Bronchial epithelial cell (primary cell): ENCODE data around the gene IGF1R. TPM values are rescaled to one million over a fixed set of nuclear protein-coding genes. Genes with fewer than 3 reads are reported as not detected.
A peak's percentile ranks its signal among the peaks of the same experiment; 100 is the strongest.

ENCODE experiments used
- DNase-seq: peaks from one replicate; pipeline ENCODE4 v3.0.0-alpha.2; 2010; ENCODE audit warnings: low read depth
- FAIRE-seq: peaks from 2 replicates; lab custom pipeline; 2011; peaks lifted over from hg19 to GRCh38; lab: Jason Lieb, UNC
- H3K27me3 ChIP-seq: 2 replicates; pipeline ENCODE4 v1.5.1; 2011; ENCODE audit warnings: low read length; ENCODE audit not compliant: control insufficient read depth, insufficient read depth
- H3K36me3 ChIP-seq: 2 replicates; pipeline ENCODE4 v1.5.1; 2011; ENCODE audit warnings: low read length; ENCODE audit not compliant: control insufficient read depth, insufficient read depth
- H3K4me3 ChIP-seq: 2 replicates; pipeline ENCODE4 v1.5.1; 2011; ENCODE audit warnings: mild to moderate bottlenecking, low read depth, low read length, control low read depth
- CTCF ChIP-seq: IDR thresholded peaks from 2 replicates; pipeline ENCODE4 v1.5.1; 2011; ENCODE audit warnings: mild to moderate bottlenecking, moderate library complexity, low read length, control low read depth, inconsistent platforms; ENCODE audit not compliant: insufficient read depth, severe bottlenecking
- total RNA-seq: library from RNA; depleted of rRNA; stranded (reverse); fragments of >200 nt; gene quantifications from 2 replicates; pipeline ENCODE4 v1.2.1, GENCODE V29; 2014

IGF1R gene
- total RNA-seq, 1 donor from 2014 or later = 39.5 TPM

GRCh38 chr15:98859149-98859548 is 210.8 kb downstream of the IGF1R start:
- TF ChIP-seq CTCF = no peak
- no peak for FAIRE-seq
- no peaks in the 10 kb centered on the region for H3K27me3 ChIP-seq
- no peak overlapping the region for H3K4me3 ChIP-seq
- no peaks in the 10 kb centered on the region for H3K36me3 ChIP-seq
- no peak for DNase-seq

- H3K36me3 ChIP-seq = no peaks in the 10 kb centered on the region
- no peak overlapping the region for H3K4me3 ChIP-seq
- FAIRE-seq (no peak), DNase-seq (peak; percentile 51)
- H3K27me3 ChIP-seq = no peaks in the 10 kb centered on the region
- no peak for TF ChIP-seq CTCF
Measured at GRCh38 chr15:98860281-98861041, 212.1 kb downstream of the IGF1R start.

GRCh38 chr15:98861188-98861587 is 212.8 kb downstream of the IGF1R start:
- DNase-seq (no peak), FAIRE-seq (no peak)
- H3K36me3 ChIP-seq = no peaks in the 10 kb centered on the region
- TF ChIP-seq CTCF = no peak
- no peaks in the 10 kb centered on the region for H3K27me3 ChIP-seq
- H3K4me3 ChIP-seq = no peak overlapping the region

- H3K27me3 ChIP-seq = no peaks in the 10 kb centered on the region
- H3K36me3 ChIP-seq = no peaks in the 10 kb centered on the region
- no peak for TF ChIP-seq CTCF
- DNase-seq = no peak
- H3K4me3 ChIP-seq = no peak overlapping the region
- FAIRE-seq = no peak
Measured at GRCh38 chr15:98863983-98864382, 215.6 kb downstream of the IGF1R start.

GRCh38 chr15:98865397-98866339 is 217.3 kb downstream of the IGF1R start:
- Histone ChIP-seq H3K4me3 (peak overlapping the region; percentile 42), H3K27me3 (no peaks in the 10 kb centered on the region), H3K36me3 (no peaks in the 10 kb centered on the region)
- TF ChIP-seq CTCF = no peak
- DNase-seq (peak; percentile 50), FAIRE-seq (no peak)
